Measurements from ENCODE around the gene SNX22. TPM values are rescaled to one million over a fixed set of nuclear protein-coding genes. Genes with fewer than 3 reads are reported as not detected.

The SNX22 gene
- total and polyA plus RNA-seq, 2 of the 8 experiments (the other 6 are each of a cell fraction or from before 2014, with no cell fraction given): 4.9 TPM

GRCh38 chr15:64144565-64145281 is 6.8 kb upstream of the SNX22 start:
- ChIA-PET POLR2A (ENCODE audit: partially characterized antibody) (interaction anchor here (0.7 to 2.6 kb wide), 4 partner anchors 11 to 40 kb away, joined by 3 to 7 read pairs (median 4); partner anchors contain the start of gene PPIB), CTCF (ENCODE audit: partially characterized antibody) (interaction anchor here (1.3 to 4.1 kb wide), 5 partner anchors 9 to 31 kb away, joined by 3 to 18 read pairs (median 7); no protein-coding TSS in a partner anchor)
- H3K4ac ChIP-seq (replicated peaks; ENCODE audit: insufficient read length, low read depth, low read length): no peak overlapping the region
- peaks cover 0 to 3% of the 10 kb centered on the region in 2 experiments for H4K20me1 ChIP-seq (replicated peaks in 1 of 2; ENCODE audit: control insufficient read depth in 1 of 2, insufficient read depth in 2 of 2, low read length in 2 of 2)
- H3K23me2 ChIP-seq (ENCODE audit: low read depth, low read length): no peaks in the 10 kb centered on the region; the same call in 1 of the 2 replicates
- H2AK5ac ChIP-seq (ENCODE audit: low read depth, low read length): no peak overlapping the region
- 88% methylated on average over 14 of the region's 14 CpGs; no CpG with 5 or more reads in 1 of the 2 experiments for WGBS, 2 experiments (ENCODE audit: extremely low coverage in 1 of 2, insufficient coverage in 1 of 2, insufficient read length in 1 of 2, insufficient replicate concordance in 2 of 2, low coverage in 1 of 2, low lambda C conversion rate in 2 of 2, missing lambda C conversion rate in 1 of 2)
- H3K9ac ChIP-seq (replicated peaks in 1 of 4; ENCODE audit: extremely low read depth in 1 of 4, low read depth in 3 of 4, low read length in 3 of 4): no peak overlapping the region
- H3K4me2 ChIP-seq (ENCODE audit: insufficient read depth in 1 of 2, low read depth in 2 of 2, low read length in 2 of 2): no peak overlapping the region
- no peak overlapping the region; the same call in 1 of the 2 replicates for H4K8ac ChIP-seq (ENCODE audit: extremely low read depth, insufficient read depth, low read length)
- H3K14ac ChIP-seq (ENCODE audit: insufficient read length): no peak overlapping the region
- no peak overlapping the region for H3K4me3 ChIP-seq (ENCODE audit: extremely low read depth in 1 of 4, insufficient read depth in 2 of 4, low read depth in 3 of 4, low read length in 4 of 4)
- H2BK20ac ChIP-seq (ENCODE audit: low read length): no peak overlapping the region
- H3K79me2 ChIP-seq (ENCODE audit: control insufficient read depth in 1 of 2, insufficient read depth in 2 of 2, low read length in 2 of 2): no peaks in the 10 kb centered on the region
- no peak overlapping the region for H2BK120ac ChIP-seq (replicated peaks; ENCODE audit: low read depth, low read length)
- H3K9me3 ChIP-seq (ENCODE audit: insufficient read depth in 2 of 2, low read depth in 1 of 2, low read length in 1 of 2): no peaks in the 10 kb centered on the region
- no peak overlapping the region for H4K91ac ChIP-seq (replicated peaks; ENCODE audit: insufficient read length, low read length)
- H4K5ac ChIP-seq (ENCODE audit: insufficient read length, low read depth, low read length): no peak overlapping the region
- H3K79me1 ChIP-seq (ENCODE audit: low read depth, low read length): no peaks in the 10 kb centered on the region
- no peak overlapping the region for H2BK5ac ChIP-seq (ENCODE audit: low read depth, low read length)
- DNase-seq (ENCODE audit: low read depth in 1 of 2, low spot score in 2 of 2): no peak
- H3K18ac ChIP-seq (ENCODE audit: extremely low read depth, low read length): no peak overlapping the region
- no peaks in the 10 kb centered on the region for H3K27me3 ChIP-seq (replicated peaks in 1 of 4; ENCODE audit: control insufficient read depth in 3 of 4, extremely low read depth in 1 of 4, insufficient read depth in 3 of 4, low read length in 3 of 4)
- no peak overlapping the region for H2BK12ac ChIP-seq (ENCODE audit: low read depth, low read length)
- H3K27ac ChIP-seq (ENCODE audit: low read depth, low read length): no peak overlapping the region
- peaks cover 0 to 5% (median 0%) of the 10 kb centered on the region in 4 experiments; a peak in 1 of 8 replicates for H3K36me3 ChIP-seq (ENCODE audit: control insufficient read depth in 2 of 4, insufficient read depth in 4 of 4, low read length in 3 of 4)
- H3K56ac ChIP-seq (replicated peaks; ENCODE audit: insufficient read length, low read depth, low read length): no peak overlapping the region
- no peak for FAIRE-seq
- no peak overlapping the region for H3K23ac ChIP-seq (ENCODE audit: insufficient read length)
- no peak overlapping the region for H2BK15ac ChIP-seq (ENCODE audit: low read length)
- no peaks in the 10 kb centered on the region for H3K4me1 ChIP-seq (replicated peaks in 1 of 4; ENCODE audit: control insufficient read depth in 3 of 4, insufficient read depth in 4 of 4, low read length in 3 of 4)
- no peak overlapping the region for H2AFZ ChIP-seq (ENCODE audit: low read length)
